ENCODE results near the gene CACNA1D.

Gene CACNA1D

DNA sequence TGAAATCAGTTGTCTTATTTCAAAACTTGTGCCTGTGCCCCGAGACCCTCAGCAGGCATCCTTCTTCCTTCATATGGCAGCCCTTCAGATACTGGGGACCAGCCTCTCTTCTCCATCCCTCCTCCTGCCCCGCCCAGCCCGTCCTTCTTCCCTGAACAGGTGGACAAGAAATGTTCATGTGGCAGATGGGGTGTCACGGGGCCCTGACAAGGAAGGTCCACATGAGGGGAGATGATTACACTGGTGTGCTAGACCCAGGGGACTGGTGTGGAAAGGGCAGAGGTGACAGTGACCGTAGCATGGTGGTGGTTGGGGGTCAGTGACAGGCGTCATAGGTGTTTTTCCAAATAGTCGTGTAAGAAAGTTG is 200.9 kb downstream of the CACNA1D start:
- no peak for DNase-seq

DNA sequence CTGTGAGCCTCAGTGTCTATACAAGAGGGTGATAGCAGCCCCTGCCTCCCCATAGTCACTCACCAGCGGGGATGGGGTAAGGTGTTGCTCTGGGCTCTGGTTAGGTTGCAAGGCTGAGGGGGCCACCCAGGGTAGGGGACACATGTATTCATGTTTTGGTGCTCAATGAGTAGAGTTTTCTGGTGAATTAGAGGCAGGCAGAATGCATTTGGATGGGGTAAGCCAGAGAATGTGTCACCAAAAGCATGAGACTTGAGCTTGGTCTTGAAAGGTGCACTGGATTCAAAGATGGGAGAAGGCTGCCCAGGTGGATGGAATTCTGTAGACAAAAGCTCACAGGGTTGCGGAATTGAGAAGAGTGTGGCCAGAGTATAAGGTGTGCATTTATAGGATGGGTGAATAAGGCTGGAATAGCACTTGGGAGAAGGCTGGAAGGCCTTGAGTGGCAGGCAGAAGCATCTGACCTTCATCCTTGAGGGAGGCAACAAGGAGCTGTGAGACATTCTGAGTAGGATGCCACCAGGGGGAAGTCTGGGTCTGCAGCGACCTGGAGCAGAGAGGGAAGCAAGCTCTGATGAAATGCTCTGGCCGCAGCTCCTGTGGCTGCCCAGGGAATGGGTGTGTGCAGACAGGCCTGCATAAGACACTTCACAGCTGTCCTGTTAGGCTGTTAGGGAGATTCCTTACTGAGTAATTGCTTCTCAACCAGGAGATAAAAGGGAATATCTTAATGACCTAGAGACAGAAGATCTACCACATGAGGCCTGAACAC is 202.2 kb downstream of the CACNA1D start:
- no peak for DNase-seq

DNA sequence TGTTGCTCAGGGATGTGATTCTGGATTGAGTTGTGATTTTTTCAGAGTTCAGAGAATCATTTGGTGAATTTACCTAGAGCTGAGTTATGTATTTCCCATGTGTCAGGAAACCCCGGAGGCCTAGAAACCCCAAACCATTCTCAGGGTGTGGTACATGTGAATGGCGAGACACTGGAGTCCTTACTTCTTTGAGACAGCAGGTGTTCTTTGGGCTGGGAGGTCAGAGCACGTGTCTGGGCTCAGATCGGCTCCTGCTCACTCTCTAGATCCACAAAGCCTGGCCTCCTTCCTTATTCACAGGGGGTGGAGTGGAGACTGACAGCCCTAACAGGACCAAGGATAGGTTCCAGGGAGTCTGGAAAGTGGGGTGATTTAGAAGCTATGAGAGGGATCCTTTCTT is 206.0 kb downstream of the CACNA1D start:
- DNase-seq = no peak

DNA sequence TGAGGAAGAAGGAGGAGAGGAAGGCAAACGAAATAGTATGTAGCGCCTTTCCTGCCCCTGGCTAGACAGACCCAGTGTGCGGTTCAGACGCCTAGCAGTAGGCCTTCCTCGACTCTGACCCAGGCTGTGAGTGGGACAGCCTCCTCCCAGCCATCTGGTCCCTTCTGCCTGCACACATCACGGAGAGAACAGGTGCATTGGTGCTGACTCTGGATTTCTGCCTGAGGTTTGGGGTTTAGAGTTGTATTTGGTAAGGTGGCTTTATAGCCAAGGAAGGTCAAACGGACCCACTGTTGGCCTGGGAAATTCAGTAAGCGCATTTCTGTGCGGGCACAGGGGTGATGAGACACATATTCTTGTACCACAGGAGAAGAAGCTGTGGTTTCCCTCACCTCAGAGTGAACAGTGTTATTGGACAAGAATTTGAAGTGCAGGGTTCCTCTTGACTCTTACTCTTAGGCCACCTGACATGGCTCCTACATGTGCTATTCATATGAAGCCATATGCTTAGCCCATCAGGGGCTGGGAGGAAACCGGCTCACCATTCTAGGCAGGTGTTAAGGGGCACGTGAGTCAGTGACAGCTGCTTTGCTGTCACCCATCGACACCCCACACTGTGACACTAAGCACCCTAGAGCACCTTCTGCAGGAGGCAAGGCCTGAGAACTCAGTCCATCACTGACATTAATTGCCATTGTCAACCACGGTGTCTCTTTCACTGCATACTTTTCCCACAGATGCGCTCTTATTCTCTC is 208.5 kb downstream of the CACNA1D start:
- no peak for DNase-seq

DNA sequence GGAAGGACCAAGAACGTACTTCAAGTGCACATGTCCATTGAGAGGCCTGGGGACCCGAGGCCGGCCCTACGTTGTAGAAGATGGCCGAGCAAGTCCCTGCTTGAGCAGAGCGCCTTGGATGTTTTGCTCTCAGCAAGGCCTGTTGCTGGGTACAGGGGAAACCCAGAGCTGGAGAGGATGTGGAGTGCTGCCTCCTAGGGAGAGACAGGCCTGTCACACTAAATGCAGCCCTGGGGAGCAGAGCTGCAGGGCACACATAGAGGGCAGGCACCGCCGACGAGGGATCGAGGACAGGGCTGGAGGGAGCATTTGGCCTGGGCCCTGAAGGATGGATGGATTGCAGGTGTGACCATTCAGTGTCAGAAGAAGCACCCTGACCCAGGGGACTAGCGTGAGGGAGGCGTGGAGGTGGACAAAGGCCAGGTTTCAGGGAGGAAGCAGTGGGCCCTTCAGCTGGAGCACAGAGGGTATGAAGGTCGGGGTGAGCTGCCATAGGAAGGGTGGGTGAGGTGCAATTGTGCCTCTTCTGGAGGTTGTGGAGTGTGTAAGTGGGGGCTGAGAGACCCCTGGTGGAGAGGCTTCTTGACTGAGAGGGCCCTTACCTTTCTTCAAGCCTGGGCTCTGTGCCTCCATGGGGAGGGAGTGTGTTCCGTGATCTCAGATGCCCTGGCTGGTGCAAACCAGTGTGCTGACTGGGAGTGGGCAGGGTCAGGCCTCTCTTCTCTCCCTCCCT is 209.4 kb downstream of the CACNA1D start:
- DNase-seq = no peak

DNA sequence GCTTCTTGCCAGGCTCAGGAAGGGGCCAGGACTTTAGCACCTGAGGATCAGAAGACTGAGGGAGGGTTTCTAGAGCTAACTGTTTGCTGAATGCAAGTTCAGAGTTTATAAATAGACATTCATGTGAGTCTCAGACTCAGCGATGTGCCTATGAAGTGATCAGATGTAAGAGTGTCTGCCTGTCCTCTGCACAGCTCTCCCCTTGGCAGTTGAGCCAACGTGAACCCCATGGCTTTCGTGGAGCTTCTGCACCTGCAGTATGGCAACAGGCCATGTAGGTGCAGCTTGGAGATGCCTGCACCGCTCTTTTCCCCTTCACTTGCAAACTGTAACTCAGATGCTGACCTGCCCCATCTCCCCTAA is 209.9 kb downstream of the CACNA1D start:
- DNase-seq = no peak

DNA sequence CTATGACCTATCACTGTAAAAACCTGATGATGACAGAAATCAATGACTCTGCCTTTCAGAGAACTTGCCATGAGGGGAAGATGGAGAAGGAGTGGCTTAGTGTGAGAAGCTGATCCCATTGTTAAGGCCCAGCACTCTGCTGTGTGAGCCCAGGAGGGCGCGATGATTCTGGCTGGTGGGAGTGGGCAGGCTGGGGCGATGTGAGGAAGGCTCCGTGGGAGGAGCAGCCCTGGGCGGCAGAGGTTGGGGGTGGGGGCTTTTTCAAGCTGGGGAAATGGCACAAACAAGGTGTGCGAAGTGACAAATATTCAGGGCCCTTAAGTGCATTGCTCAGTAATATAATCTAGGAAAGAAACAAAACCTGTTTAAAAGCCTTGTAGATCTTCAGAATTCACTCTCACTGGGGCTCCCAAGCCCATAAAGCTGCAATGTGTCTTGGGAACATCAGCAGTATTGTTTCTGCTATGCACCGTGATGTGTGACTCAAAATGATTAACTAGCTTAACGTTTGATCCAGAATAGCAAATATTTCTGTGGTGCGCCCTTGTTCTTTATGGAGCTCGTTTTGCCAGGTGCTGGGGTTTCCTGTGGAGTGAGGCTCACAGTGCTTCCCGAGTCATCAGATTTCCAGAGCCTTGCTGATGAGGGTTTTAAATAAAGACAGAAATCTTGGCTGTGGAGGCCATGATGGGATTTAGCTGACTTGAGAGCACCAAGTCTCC is 210.8 kb downstream of the CACNA1D start:
- no peak for DNase-seq

DNA sequence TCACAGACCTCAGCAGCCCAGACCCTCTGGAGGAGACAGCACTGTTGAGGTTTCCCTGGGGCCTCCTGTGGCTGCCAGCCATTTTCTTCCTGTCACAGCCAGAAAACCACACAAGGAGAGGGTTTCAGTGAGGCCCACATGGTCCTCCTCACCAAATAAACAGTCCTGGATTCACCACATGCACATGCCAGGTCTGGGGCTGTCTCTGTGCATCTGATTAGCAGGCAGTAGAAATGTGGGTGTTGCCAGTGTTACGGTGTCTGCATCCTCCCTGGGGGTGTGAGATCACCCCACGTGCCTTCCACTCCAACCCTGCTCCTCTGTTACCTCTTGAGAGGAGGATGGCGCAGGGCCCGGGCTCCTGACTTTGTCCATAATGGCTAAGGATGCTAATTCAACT is 211.4 kb downstream of the CACNA1D start:
- no peak for DNase-seq

DNA sequence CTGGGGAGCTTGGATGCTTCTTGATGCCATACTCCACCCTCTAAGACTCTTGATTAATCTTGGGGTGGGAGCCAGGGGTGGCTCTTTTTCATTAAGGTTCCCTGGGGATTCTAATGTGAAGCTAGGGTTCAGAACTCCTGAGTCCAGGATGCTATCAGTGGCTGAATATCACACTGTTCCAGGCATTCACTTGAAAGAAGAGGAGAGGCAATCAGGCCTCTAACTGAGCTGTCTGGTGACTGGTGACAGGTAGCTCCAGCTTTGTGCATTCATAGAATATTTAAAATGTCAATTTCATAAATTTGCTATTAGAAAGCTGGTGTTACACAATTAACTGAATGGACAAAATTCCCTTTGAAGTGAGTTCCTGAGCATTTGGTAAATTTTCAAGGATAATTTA is 212.8 kb downstream of the CACNA1D start:
- no peak for DNase-seq

DNA sequence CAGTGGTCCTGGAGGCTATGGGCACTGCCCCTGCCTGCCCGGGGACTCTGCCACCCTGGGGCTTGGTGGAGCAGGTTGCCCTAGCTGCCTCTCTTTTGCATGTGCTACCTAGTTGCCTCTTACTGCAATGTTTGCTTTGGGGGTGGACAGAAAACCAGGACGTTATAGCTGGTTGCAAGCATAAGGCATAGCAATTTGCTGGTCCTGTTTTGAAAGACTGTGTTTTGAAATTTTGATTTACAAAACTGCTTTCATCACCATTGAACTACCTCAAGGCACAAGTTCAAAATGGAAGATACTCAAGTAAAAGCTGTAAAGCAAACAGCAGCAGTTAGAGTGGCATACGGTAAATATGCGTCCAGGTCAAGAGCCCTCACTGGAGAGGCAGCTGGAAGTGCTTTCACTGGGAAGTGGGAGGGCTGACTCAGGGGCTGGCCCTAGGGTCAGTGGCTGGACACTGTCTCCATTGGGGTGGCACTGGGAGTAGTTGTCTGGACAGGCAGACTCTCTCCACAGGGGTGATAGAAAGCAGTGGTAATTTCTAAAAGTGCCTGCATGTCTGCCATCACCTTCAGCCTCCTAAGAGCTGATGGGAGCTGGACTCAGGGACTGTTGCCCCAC is 213.7 kb downstream of the CACNA1D start:
- no peak for DNase-seq

DNA sequence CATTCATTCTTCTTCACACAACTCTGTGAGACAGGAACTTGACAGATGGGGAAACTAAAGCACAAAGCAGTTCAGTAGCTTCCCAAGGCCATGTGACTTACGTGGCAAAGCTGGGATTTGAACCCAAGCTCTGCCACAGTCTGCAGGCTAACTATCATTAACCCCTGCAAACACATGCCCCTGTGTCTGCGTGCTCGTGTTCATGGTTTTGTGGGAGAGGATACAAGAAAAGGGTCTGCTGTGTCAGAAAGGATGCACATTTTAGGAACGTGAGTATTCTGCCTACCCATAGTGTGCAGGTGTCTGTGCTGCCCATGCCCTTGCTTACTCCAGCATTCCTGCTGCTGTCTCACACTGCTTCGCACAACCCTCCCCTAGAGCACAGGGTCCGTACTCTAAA is 214.8 kb downstream of the CACNA1D start:
- no peak for DNase-seq

DNA sequence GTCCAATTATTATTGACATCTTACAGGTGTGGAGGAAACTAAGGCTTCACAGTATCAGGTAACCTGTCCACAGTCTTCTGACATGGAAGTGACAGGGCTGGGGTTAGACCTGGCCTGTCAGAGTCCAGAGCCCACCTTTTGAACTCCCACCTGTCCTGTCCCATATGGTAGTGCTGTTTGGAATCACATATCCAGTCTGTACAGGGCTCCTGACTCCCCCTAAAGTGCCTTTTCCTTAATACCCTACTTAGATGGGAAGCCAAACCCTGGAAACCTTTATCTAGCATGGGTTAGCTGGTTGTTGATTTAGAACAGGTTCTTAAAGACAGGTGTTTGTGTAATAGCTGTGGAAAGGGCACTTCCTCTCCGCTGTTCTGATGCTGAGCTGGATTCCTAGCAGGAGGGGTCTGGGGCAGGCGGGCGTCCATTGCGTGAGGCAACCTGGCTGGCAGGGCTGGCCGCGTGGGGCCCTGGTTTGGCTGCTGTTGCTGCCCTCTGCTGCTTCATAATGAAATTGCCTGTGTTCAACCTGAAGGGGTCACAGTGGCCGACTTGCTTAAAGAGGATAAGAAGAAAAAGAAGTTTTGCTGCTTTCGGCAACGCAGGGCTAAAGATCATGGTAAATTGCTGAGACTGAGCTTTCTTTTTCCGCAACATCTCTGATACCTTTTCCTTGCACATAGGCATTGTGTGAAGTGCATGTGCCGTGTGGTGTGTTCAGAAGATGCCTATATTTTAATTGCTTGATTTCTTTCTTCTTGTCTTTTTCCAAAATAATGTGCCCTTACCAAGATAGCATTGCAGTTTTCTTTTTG is 215.7 kb downstream of the CACNA1D start:
- DNase-seq = peak; percentile 79

DNA sequence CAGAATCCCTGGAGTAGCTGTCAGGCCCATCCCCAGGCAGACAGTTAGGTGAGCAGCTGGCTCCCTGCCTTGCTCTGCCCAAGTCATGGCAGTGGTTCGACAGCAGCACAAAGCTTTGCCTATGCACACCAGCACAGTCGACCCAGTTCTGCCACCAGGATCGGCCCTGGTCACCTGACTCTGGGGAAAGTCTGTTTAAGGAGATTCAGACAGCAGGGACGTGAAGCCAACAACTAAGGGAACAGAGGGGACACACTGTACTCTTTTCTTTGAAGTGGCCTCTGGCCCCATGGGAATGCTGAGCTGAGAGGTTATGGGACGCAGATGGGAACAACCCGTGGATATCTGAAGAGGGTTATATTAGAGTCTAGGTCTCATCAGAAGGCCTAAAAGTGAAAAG is 217.0 kb downstream of the CACNA1D start:
- DNase-seq = no peak

DNA sequence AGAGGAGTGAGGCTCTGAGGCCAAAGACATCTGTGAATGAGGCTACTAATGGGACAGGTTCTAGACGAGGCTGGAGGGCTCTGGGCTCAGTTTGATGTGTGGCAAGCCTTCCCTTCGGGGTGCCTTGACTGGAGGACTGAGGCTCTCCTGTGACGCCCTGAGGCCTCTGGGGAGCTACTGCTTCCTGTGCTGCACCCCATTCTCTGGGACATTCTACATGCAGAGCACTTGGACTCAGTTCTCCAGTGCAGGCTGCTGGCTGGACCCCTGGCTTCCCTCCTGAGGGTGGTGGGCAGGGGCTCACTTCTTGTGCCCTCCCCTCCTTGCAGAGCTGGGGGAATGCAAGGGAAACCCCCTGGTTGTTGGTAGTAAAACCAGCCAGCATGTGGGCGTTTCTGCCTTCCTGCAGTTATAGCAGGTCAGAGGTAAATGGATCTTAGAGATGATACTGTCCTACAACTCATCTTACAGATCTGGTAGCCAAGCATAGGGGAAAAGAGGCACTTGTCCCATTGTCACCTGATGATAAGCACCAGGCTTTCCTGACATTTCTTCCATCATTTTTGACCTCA is 218.5 kb downstream of the CACNA1D start:
- no peak for DNase-seq

DNA sequence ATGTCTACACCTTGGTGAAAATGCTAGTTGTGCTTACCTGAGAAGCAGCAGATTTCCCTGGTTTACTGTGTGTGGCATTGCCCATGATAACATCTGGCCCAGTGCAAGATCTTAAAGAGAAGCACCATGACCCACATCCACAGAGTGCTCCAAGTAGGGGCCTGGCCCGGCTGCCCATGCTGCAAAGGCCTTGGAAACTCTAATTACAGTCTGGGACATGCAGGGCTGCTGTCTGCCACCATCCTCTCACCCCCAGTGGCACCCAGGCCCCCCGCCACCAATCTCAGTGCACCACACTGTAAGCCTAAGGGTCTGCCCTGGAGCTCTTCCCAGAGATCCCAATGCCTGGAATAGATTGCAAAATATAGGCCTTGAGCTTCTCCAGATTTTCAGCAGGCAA is 219.2 kb downstream of the CACNA1D start:
- no peak for DNase-seq

DNA sequence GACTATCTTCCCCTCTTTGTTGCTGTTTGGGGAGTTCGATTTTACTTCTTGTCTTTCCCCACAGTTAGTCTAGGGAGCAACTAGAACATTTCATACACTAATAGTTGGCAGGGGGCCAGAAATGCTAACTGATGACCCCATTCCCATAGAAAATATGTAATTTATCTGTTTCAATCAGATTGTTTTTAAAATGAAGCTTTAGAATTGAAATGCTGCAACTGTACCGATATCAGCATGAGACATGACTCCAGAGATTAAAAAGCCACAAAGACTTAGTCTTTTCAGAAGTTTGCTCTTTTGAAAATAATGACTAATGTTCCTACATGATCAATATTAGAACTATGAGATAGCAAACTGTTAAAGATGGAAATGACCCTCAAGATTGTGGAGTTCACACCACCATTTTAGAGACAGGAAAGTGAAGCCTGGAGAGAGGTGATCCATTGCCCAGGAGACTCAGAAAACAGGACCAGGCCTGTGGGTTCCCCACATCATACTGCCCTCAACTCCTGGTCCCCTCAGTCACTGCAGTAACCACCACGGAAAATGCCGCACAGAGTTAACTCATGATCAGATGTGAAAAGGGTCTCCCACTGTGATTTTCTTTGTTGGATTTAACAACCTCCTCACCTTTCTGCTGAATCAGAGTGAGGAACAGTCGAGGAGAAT is 221.5 kb downstream of the CACNA1D start:
- no peak for DNase-seq

DNA sequence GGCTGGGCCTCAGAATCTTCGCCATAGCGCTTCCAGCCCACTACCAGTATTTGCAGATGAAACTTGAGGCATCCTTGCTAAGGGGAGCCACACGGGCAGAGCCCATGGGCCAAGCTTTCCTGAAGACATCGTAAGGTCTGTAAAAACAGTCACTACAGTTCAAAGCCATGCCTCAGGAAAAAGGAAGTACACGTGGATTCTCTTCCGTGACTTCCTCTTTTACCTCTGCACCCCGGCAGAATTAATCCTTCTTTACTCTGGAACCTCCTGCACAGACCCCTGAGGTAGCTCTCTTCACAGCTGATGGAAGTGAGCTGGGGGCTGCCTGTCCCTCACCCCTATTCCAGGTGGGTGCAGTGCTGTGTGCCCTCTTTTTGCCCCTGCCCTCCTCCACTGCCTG is 222.6 kb downstream of the CACNA1D start:
- no peak for DNase-seq

DNA sequence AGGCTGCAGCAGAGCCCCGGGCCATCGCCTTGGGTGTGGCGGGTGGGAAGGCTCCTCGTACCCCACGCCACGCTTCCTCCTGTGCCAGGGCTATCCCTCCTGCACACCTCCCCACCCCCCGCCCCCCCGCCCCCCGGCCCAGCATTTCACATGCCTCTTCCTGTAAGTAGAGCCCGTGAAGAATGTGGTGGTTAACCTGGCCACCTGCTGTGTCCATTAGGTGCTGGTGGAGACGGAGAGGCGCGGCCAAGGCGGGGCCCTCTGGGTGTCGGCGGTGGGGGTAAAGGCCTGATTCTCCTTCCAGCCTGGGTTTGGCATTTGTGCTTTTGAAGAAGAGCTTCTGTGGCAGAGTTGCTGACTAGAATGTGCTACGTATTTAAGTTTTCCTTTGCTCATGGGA is 224.1 kb downstream of the CACNA1D start:
- DNase-seq = no peak

DNA sequence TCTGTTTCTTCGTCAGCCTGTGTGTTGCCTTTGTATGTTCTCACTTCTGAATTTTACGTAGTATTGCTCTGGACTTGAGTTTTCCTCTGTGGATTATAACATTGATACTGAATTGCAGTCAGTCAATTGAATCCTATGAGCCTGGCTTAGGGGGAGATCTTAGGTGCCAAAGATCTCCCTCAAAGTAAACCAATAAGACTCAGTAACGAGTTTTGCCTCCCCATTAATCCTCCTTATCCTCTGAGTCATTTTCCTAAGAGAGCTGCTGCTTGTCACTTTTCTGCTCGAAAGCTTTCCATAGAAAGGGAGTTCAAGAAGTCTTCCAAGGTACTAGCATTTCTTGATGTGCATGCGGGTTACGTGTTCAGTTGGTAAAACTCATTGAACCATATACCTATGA is 225.4 kb downstream of the CACNA1D start:
- DNase-seq = no peak

DNA sequence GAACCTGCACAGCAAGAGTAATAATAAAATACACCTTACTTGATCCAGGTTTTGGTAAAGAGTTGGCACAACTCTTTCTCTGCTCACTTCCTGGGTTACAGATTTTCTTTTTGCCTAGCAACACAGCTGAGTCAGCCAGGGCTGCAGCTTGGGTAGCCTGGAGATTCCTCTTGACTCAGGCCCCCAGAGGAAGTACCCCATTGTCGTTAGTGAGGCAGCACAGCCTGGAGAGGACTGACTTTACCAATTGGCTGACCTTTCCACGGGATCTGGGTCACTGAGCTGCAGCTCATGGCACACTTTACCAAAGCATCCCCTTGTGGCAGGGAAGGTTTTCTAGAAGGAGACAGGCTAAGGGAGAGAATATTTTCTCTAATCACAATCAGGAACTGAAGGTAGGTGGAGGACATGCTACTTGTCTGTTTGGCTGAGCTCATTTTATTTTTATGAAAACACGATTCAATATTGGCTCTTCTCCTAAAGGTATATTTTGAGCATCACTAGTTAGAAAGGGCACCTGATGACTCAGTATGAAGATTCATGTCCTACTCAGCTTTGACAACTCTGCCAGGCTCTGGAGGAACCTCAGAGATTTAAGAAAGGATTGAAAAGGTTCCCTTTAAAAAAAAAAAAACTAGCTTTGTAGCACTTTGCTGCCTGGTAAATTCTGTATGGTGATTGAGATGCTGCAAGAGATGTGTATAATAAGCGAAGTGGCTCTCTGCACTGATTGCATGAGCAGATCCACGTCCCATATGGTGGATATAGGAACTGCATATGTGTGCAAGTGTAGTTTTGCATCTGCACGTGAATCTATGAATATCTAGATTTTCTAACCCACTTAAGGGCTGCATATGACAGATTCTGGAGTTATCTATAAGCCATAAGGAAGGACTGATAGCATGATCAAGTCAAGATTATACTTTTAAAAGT is 227.0 kb downstream of the CACNA1D start:
- no peak for DNase-seq
